GM12891 (cell line): ENCODE results near the gene SNAI3.
A peak's percentile ranks its signal among the peaks of the same experiment; 100 is the strongest.

Source experiments
- DNase-seq: peaks from one replicate; pipeline ENCODE4 v3.0.0; 2011; ENCODE audit warnings: low spot score; ENCODE audit not compliant: insufficient read length
- FAIRE-seq: peaks from 2 replicates; lab custom pipeline; 2011; peaks lifted over from hg19 to GRCh38; lab: Jason Lieb, UNC
- PAX5 ChIP-seq: IDR thresholded peaks from 2 replicates; pipeline ENCODE4 v1.6.1; 2011; ENCODE audit warnings: low read length, moderate library complexity, mild to moderate bottlenecking; ENCODE audit not compliant: insufficient read depth, severe bottlenecking
- POLR2A ChIP-seq: IDR thresholded peaks from 2 replicates; pipeline ENCODE4 v1.6.1; 2011; ENCODE audit warnings: low read depth, low read length, control low read depth
- POLR2AphosphoS5 ChIP-seq: IDR thresholded peaks from 2 replicates; pipeline ENCODE4 v1.6.1; 2011; ENCODE audit warnings: low read depth, low read length, control low read depth
- POU2F2 ChIP-seq: IDR thresholded peaks from 2 replicates; pipeline ENCODE4 v1.6.1; 2011; ENCODE audit warnings: low read depth, mild to moderate bottlenecking, control low read depth, low read length, moderate library complexity
- SPI1 ChIP-seq: IDR thresholded peaks from 2 replicates; pipeline ENCODE4 v1.6.1; 2011; ENCODE audit warnings: low read depth, low read length, control low read depth
- TAF1 ChIP-seq: IDR thresholded peaks from 2 replicates; pipeline ENCODE4 v1.6.1; 2011; ENCODE audit warnings: low read depth, low read length, control low read depth

Gene SNAI3

DNA sequence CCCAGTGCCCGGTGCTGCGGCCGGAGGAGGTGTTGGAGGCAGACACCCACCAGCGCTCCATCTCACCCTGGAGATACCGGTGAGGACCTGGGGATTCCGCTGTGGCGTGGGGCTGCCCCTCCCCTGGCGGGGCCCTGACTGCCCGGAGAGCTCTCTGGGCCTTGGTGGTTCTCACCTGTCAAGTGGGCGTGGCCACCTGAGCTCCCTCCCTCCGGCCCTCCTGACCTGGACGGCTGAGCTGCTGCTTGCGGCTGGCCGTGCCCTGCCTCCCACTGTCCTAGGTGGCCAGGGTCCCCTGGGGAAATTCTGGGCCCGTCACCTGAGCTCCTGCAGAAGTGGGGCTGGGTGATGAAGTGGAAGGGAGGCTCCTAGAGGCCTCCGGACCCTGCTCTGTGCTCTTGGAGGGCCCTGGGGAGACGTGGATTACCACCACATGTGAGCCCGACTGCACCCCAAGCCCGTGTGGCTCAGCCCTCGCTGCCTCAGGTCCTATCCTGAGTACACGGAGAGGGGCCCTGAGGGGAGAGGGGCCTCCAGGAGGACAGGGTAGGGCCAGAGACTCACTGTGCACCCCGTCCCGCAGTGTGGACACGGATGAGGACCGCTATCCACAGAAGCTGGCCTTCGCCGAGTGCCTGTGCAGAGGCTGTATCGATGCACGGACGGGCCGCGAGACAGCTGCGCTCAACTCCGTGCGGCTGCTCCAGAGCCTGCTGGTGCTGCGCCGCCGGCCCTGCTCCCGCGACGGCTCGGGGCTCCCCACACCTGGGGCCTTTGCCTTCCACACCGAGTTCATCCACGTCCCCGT, 46.9 kb downstream of the SNAI3 start:
- FAIRE-seq (peak; percentile 43), DNase-seq (no peak)
- no peak for TF ChIP-seq POLR2AphosphoS5
- TF ChIP-seq SPI1 = no peak
- no peak for TF ChIP-seq TAF1
- no peak for TF ChIP-seq PAX5
- no peak for TF ChIP-seq POLR2A
- no peak for TF ChIP-seq POU2F2

DNA sequence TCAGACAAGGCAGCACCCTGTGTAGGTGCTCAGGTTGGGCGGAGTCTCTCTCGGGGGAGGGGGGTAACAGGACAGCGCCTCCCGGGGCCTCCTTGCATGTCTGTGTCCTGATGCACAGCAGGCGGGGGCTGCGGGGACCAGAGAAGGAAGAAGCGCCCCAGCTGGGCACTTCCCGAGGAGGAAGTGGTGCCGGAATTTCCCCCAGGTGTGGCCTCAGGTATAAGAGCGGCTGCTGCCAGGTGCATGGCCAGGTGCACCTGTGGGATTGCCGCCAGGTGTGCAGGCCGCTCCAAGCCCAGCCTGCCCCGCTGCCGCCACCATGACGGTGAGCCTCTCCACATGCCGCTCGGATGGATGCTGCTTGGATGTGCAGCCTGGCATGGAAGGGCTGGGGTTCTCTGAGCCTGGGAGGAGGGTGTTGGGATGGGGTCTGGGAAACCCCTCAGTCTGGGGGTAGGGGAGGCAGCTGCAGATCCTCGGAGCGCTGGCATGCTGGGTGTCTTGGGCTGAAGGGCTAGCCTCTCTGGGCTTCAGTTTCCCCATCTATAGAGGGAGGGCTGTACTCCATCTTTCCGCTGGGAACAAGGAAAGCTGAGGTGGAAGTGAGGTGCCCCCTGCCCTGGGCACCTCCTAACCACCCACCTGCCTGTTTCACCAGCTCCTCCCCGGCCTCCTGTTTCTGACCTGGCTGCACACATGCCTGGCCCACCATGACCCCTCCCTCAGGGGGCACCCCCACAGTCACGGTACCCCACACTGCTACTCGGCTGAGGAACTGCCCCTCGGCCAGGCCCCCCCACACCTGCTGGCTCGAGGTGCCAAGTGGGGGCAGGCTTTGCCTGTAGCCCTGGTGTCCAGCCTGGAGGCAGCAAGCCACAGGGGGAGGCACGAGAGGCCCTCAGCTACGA, 47.7 kb downstream of the SNAI3 start, which contains the start of gene IL17C:
Gene IL17C, plus strand, starts transcription at position 250 of the 908 bp plus-strand sequence. Its CDS starts 70 bp downstream, at position 320.
- TF ChIP-seq SPI1 (0 out of 2 replicates have a peak, but pooled peaks have one; percentile 4), PAX5 (no peak)
- no peak for DNase-seq
- no peak for FAIRE-seq

DNA sequence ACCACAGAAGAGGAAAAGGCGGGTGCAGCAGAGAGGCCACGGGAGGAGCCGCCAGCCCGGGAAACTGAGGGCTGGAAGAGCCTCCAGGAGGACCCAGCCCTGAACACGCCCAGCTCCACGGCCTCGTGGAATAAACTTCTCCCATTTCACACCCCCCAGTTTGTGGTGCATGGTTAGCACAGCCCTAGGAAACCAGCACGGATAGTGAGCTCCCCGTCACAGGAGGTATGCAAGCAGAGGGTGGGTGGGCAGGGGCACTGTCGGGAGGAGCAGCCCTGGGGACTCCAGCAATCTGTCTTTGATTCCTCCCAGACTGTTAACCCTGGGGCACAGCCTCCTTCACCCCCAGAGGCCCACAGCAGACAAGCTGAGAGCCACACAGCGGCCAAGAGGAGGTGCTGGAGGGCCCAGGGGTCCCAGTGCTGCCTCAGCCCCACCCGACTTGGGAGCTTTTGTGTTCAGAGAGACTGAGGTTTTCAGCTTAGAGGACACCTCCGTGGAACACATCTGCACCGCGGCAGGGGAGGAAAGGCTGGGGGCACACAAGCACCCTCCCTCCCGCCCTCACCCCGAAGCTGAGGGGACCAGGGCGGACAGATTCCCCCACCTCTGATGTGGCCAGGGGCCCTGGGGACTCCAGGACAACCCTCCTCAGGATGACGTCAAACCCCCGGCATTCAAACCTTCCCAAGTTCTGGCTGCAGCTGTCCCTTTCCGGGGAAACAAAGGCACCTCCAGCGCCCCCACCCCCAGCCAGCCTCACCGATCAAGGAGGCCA, 49.6 kb downstream of the SNAI3 start:
- DNase-seq (no peak), FAIRE-seq (no peak)
- no peak for TF ChIP-seq PAX5
- no peak for TF ChIP-seq SPI1
- TF ChIP-seq POLR2A = no peak
- TF ChIP-seq TAF1 = no peak
- TF ChIP-seq POU2F2 = no peak
- TF ChIP-seq POLR2AphosphoS5 = no peak

DNA sequence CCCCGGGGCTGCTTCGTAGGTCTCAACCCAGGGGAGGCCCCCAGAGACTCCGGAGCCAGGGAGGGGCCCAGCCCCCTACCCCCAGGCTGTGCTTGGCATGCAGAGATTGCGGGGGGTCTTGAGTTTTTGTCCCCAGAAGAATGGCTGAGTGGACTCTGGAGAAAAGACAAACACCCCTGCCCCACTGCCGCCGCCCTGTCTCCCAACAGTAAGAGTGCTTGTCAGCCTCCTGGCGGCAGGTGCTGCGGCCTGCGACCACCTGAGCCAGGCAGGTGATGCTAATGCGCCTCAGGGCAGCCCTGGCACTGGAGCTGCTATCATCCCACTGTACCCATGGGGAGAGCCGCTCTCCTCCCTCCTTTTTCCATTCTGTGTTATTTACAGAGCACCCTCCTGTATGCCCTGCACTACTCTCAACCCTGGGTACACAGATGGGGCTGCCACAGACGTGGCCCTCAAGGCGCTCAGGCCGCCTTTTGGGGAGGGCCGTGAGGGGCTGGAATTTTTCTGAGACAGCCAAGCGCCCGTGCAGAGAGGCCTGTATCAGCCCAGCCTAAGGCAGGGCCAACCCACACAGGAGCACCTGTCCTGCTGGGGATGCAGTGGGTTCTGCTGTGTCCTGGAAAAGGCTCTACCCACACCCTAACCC, 50.5 kb downstream of the SNAI3 start:
- TF ChIP-seq POLR2A (no peak), SPI1 (no peak), POLR2AphosphoS5 (no peak), TAF1 (no peak), PAX5 (no peak), POU2F2 (no peak)
- DNase-seq (no peak), FAIRE-seq (no peak)

DNA sequence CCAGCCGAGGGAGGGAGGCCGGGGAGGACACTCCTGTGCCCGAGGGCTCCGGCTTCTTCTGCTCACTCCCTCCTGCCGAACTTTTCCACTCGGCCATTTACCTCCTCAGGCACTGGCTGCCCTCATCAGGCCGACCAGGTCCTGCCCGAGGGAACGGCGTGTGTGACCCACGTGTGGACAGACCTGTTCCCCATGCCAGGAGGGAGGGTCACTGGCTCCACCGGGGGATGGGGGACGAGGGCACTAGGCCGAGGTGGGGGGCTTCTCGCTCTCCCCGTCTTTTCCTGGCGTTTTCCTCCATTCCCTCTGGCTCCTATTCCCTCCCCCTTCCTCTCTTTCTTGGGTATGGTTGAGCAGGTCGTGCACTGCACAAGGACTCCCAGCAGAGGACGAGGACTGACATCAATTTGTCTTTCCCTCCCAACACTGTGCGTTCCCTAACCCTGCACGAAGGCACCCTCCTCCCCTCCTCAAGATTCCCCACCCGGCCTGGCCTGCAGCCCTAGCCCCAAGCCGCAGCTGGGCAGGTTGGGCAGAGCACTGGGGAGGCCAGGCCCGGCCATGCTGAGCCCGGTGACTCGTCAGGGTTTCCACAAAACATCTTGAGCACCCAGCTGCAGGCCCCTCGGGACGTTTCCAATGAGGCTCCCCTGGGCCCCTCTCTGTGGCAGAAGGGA, 51.2 kb downstream of the SNAI3 start:
- DNase-seq = no peak
- no peak for TF ChIP-seq PAX5
- no peak for TF ChIP-seq TAF1
- no peak for FAIRE-seq

DNA sequence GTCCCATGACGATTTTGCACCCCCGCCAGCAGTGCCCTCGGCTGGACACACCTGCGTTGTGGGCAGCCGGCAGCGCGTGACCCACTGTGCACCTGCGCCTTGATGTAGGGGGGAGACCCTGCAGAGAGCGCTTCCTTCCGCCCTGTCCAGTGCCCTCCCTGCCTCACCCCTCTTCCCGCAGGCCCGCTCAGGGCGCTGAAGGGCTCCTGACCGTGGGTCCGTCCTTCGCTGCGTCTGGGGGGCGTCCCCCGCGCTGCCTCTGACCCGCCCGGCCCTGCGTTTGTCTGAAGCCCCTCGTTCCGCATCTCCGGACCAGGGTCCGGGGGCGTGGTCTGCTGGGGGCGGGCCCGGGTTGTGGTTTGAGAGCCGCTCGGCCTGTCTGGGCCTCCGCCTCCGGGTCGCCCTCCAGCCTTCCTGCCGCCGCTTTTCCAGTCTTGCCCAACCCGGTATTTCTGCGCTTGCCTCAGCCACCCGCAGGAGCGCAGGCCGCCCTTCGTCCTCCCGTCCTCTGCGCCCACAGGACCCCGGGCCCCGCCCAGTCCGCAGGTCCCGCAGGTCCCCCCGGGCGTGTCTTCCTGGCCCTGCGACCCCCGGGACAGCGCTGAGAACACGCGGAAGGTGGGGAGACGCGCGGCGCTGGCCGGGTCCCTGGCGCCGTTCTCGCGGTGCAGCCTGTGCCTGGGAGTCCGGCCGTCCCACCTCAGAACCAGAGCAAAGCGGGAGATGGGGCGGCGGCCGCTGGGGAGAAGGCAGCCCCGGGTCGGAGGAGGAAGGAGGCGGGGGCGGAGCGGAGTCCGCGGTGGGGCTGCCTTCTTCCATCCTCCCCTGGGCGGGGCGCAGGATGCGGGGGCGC, 51.9 kb downstream of the SNAI3 start:
- FAIRE-seq (peak; percentile 95), DNase-seq (peak; percentile 82)
- TF ChIP-seq SPI1 (0 out of 2 replicates have a peak, but pooled peaks have one; percentile 7), POLR2AphosphoS5 (no peak)

DNA sequence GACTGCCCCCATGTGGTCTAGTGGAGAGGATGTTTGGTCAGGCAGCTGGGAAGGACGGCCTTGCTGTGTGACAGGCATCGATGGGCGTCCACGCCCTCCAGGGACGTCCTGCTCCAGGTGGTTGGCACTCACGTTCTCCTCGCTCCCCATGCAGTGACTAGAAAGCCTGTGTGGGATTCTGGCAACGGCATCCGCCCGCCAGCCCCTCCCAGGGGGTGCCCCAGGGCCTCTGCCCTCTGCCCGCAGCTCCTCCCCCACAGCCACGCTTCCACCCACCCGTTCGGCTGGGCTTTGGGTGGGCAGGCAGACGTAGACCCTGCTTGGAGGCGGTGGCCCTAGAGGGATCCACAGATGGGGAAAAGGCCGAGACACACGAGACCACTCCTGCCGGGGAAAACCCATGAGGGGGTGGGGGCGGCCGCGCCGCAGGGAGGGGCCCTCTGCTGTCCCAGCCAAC, 52.6 kb downstream of the SNAI3 start:
- DNase-seq (peak; percentile 66), FAIRE-seq (no peak)
- TF ChIP-seq PAX5 (no peak), POLR2A (no peak), SPI1 (no peak), TAF1 (no peak), POU2F2 (no peak), POLR2AphosphoS5 (no peak)

DNA sequence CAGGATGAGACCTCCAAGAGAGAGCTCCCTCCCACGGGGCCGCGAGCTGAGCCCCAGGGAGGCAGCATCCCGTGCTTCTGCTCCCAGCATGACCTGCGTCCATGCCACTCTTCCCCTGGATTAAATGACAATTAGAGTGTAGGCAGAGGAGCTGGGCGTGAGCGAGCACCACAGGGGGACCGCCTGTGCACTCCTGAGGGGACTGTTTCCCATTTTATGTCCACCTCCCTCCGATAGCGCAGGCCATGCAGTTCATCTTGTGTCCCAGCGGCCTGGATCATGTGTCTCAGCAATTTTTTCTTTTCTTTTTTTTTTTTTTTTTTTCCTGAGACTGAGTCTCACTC, 53.7 kb downstream of the SNAI3 start:
- TF ChIP-seq POLR2A (no peak), SPI1 (no peak), POLR2AphosphoS5 (no peak), TAF1 (no peak), PAX5 (no peak), POU2F2 (no peak)
- no peak for DNase-seq
- FAIRE-seq = no peak
